Measurements from ENCODE around the gene DLGAP3.

DNA sequence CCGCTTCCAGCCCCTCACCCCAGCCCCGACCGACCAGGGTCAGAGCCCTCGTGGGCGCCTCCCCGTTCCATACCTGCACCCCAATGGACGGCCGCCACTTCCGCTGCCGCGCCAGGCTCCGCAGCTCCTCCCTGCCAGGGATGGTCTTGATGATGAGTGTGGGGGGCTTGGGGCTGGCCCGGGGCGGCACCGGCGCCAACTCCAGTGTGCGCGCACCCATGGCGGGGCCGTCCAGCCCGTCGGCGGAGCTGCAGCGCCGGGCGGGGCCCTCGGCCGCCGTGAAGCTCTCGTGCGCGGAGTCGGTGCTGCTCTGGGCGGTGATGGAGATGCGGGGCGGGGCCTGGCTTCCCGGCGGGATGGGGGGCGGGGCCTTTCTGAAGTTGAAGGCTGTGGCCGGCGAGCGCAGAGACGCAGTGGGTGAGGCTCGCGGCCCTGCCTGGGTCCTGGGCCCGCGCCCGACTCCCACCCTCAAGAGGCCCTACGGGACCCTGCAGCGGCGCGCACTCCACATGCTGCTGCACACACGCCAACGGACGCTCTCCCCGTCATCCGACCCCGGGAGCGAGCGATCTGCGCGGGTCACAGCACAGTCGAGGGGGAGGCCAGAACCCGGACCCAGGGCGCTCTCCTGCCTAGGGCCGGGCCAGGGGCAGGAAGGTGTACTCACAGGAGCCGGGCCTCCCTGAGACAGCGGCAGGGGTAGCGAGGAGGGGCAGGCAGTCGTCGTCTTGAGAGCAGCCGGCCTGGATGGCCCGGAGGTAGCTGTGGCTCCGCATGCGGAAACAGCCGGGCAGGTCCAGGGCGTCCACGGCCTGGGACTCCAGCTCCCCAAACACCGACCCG, 43.8 kb downstream of the DLGAP3 start:
- TF ChIP-seq, protein P1, sequence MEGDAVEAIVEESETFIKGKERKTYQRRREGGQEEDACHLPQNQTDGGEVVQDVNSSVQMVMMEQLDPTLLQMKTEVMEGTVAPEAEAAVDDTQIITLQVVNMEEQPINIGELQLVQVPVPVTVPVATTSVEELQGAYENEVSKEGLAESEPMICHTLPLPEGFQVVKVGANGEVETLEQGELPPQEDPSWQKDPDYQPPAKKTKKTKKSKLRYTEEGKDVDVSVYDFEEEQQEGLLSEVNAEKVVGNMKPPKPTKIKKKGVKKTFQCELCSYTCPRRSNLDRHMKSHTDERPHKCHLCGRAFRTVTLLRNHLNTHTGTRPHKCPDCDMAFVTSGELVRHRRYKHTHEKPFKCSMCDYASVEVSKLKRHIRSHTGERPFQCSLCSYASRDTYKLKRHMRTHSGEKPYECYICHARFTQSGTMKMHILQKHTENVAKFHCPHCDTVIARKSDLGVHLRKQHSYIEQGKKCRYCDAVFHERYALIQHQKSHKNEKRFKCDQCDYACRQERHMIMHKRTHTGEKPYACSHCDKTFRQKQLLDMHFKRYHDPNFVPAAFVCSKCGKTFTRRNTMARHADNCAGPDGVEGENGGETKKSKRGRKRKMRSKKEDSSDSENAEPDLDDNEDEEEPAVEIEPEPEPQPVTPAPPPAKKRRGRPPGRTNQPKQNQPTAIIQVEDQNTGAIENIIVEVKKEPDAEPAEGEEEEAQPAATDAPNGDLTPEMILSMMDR (IDR thresholded peaks at IDR 0.05): no peak
- no peak for TF ChIP-seq POLR2A (IDR thresholded peaks at IDR 0.05)

Data from ovary (tissue), 3 donors.